Spinal cord (tissue), 10 donors: ENCODE data around the gene PROZ. TPM values are rescaled to one million over a fixed set of nuclear protein-coding genes. Genes with fewer than 3 reads are reported as not detected.

Source experiments
- DNase-seq, 6 donors: peaks; one replicate each; pipeline versions ENCODE4 v3.0.0 to v3.0.0-alpha.2; 2013 to 2015; ENCODE audit warnings: low spot score in 6 of 6, low read depth in 4 of 6
- H3K27ac ChIP-seq: one replicate; pipeline ENCODE4 v1.5.1; 2013; ENCODE audit warnings: low read depth, low read length, control low read depth
- H3K27me3 ChIP-seq: one replicate; pipeline ENCODE4 v1.6.1; 2013; ENCODE audit warnings: low read length; ENCODE audit not compliant: control insufficient read depth, insufficient read depth
- H3K36me3 ChIP-seq: one replicate; pipeline ENCODE4 v1.6.1; 2013; ENCODE audit warnings: low read length; ENCODE audit not compliant: control insufficient read depth, insufficient read depth
- H3K4me1 ChIP-seq: one replicate; pipeline ENCODE4 v1.6.1; 2013; ENCODE audit warnings: low read length; ENCODE audit not compliant: control insufficient read depth, insufficient read depth
- H3K4me3 ChIP-seq: one replicate; pipeline ENCODE4 v1.5.1; 2013; ENCODE audit warnings: low read depth, low read length, control low read depth
- H3K9me3 ChIP-seq: one replicate; pipeline ENCODE4 v1.6.1; 2013; ENCODE audit warnings: low read length; ENCODE audit not compliant: control insufficient read depth, insufficient read depth
- WGBS: methylation state at CpG from one replicate; pipeline ENCODE4 v1.1.5; 2013; ENCODE audit warnings: missing lambda C conversion rate; ENCODE audit not compliant: insufficient coverage; 5-methylcytosine and 5-hydroxymethylcytosine counted together
- polyA plus RNA-seq, 2 donors: library from polyadenylated mRNA; unstranded; fragments of 120-200 nt; gene quantifications; one replicate each; pipeline ENCODE4 v1.2.1, GENCODE V29; 2013; ENCODE audit not compliant: insufficient read length in 2 of 2
- total RNA-seq, 2 donors: library from RNA; depleted of rRNA in 1 of 2; stranded (reverse); fragments of 120-200 nt in 1 of 2; fragments of >200 nt in 1 of 2; gene quantifications; one replicate each; pipeline versions ENCODE4 v1.2.3 to v1.2.4, GENCODE V29; 2013 to 2014
- donor health status: healthy.

The PROZ gene
- total and polyA plus RNA-seq, 4 donors, result 0.17 to 0.39 TPM; not detected in 2

GRCh38 chr13:113114511-113115362, 43.7 kb upstream of the PROZ start:
- WGBS, result 92% methylated on average over 17 of the region's 17 CpGs
- peaks cover 12% of the 10 kb centered on the region for H3K27me3 ChIP-seq
- H3K4me1 ChIP-seq, result peaks cover 12% of the 10 kb centered on the region
- H3K36me3 ChIP-seq, result peaks cover 2% of the 10 kb centered on the region
- H3K4me3 ChIP-seq, result no peak overlapping the region
- H3K9me3 ChIP-seq, result no peaks in the 10 kb centered on the region
- no peak for DNase-seq
- no peak overlapping the region for H3K27ac ChIP-seq

GRCh38 chr13:113115363-113116205, 42.9 kb upstream of the PROZ start:
- H3K27me3 ChIP-seq, result peaks cover 6% of the 10 kb centered on the region
- H3K4me3 ChIP-seq, result no peak overlapping the region
- H3K36me3 ChIP-seq, result peaks cover 2% of the 10 kb centered on the region
- 88% methylated on average over 21 of the region's 21 CpGs for WGBS
- no peaks in the 10 kb centered on the region for H3K9me3 ChIP-seq
- no peak for DNase-seq
- H3K27ac ChIP-seq, result no peak overlapping the region
- H3K4me1 ChIP-seq, result peaks cover 5% of the 10 kb centered on the region

GRCh38 chr13:113116206-113116800, 42.1 kb upstream of the PROZ start:
- no peak overlapping the region for H3K27ac ChIP-seq
- H3K36me3 ChIP-seq, result peaks cover 2% of the 10 kb centered on the region
- no peak overlapping the region for H3K4me3 ChIP-seq
- H3K4me1 ChIP-seq, result no peaks in the 10 kb centered on the region
- 88% methylated on average over 8 of the region's 10 CpGs for WGBS
- no peaks in the 10 kb centered on the region for H3K27me3 ChIP-seq
- no peak for DNase-seq
- H3K9me3 ChIP-seq, result no peaks in the 10 kb centered on the region

GRCh38 chr13:113116871-113117271, 41.6 kb upstream of the PROZ start:
- no peaks in the 10 kb centered on the region for H3K9me3 ChIP-seq
- WGBS, result 86% methylated on average over 8 of the region's 10 CpGs
- no peak overlapping the region for H3K4me3 ChIP-seq
- DNase-seq, result no peak
- H3K4me1 ChIP-seq, result no peaks in the 10 kb centered on the region
- peaks cover 2% of the 10 kb centered on the region for H3K36me3 ChIP-seq
- no peaks in the 10 kb centered on the region for H3K27me3 ChIP-seq
- no peak overlapping the region for H3K27ac ChIP-seq

- Histone ChIP-seq H3K9me3 (no peaks in the 10 kb centered on the region), H3K27me3 (no peaks in the 10 kb centered on the region), H3K4me3 (no peak overlapping the region), H3K4me1 (peaks cover under 1% of the 10 kb centered on the region), H3K36me3 (peaks cover 2% of the 10 kb centered on the region), H3K27ac (no peak overlapping the region)
- no peak for DNase-seq
- WGBS, result 94% methylated on average over 23 of the region's 26 CpGs
Observed at GRCh38 chr13:113117335-113117872, 41.0 kb upstream of the PROZ start.

GRCh38 chr13:113117911-113118260, 40.6 kb upstream of the PROZ start:
- DNase-seq, result no peak
- Histone ChIP-seq H3K4me3 (no peak overlapping the region), H3K9me3 (no peaks in the 10 kb centered on the region), H3K4me1 (peaks cover 6% of the 10 kb centered on the region), H3K27ac (no peak overlapping the region), H3K36me3 (peaks cover 2% of the 10 kb centered on the region), H3K27me3 (no peaks in the 10 kb centered on the region)
- WGBS, result 90% methylated on average over 8 of the region's 9 CpGs

GRCh38 chr13:113118261-113119021, 40.0 kb upstream of the PROZ start:
- H3K27ac ChIP-seq, result no peak overlapping the region
- peaks cover 2% of the 10 kb centered on the region for H3K36me3 ChIP-seq
- peaks cover 11% of the 10 kb centered on the region for H3K4me1 ChIP-seq
- no peaks in the 10 kb centered on the region for H3K27me3 ChIP-seq
- DNase-seq, result no peak
- 91% methylated on average over 38 of the region's 42 CpGs for WGBS
- H3K9me3 ChIP-seq, result no peaks in the 10 kb centered on the region
- no peak overlapping the region for H3K4me3 ChIP-seq

GRCh38 chr13:113119166-113119821, 39.2 kb upstream of the PROZ start:
- no peak for DNase-seq
- peaks cover 11% of the 10 kb centered on the region for H3K4me1 ChIP-seq
- H3K27ac ChIP-seq, result no peak overlapping the region
- peaks cover 2% of the 10 kb centered on the region for H3K36me3 ChIP-seq
- H3K9me3 ChIP-seq, result no peaks in the 10 kb centered on the region
- 87% methylated on average over 16 of the region's 16 CpGs for WGBS
- no peaks in the 10 kb centered on the region for H3K27me3 ChIP-seq
- no peak overlapping the region for H3K4me3 ChIP-seq
